ENCODE results near the gene CIAO3.

Gene CIAO3

DNA sequence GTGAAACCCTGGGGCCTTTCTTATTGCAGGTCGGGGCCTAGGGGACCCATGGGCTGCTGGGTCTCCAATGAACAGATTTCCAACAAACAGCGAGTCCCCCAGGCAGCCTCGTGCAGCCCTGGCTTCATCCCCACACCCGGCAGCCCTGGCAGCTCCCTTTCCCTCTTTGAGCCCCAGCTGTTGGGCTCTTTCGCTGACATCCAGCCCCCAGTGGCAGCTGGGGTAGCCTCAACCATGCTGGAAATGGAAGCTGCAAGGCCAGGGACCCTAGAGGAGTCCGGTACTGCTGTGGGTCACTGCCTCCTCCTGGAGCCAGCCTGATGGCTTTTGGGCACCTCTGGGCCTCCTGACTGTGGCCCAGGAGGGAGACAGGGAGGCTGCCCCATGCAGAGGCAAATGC, 41.5 kb upstream of the CIAO3 start:
- CTCF ChIA-PET: interaction anchor here (7.7 kb wide), 1 partner anchor 69 kb away, joined by 210 read pairs; the partner anchor contains the start of gene METRN
- DNase-seq (ENCODE audit: low read depth, low spot score): no peak
- TF ChIP-seq, protein P1, sequence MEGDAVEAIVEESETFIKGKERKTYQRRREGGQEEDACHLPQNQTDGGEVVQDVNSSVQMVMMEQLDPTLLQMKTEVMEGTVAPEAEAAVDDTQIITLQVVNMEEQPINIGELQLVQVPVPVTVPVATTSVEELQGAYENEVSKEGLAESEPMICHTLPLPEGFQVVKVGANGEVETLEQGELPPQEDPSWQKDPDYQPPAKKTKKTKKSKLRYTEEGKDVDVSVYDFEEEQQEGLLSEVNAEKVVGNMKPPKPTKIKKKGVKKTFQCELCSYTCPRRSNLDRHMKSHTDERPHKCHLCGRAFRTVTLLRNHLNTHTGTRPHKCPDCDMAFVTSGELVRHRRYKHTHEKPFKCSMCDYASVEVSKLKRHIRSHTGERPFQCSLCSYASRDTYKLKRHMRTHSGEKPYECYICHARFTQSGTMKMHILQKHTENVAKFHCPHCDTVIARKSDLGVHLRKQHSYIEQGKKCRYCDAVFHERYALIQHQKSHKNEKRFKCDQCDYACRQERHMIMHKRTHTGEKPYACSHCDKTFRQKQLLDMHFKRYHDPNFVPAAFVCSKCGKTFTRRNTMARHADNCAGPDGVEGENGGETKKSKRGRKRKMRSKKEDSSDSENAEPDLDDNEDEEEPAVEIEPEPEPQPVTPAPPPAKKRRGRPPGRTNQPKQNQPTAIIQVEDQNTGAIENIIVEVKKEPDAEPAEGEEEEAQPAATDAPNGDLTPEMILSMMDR (IDR thresholded peaks at IDR 0.05; ENCODE audit: insufficient read depth, low read length, missing control alignments): no peak
- H3K4me3 ChIP-seq (ENCODE audit: low read depth, low read length): no peak overlapping the region
- POLR2A ChIA-PET: interaction anchor here (1.3 kb wide), 1 partner anchor 70 kb away, joined by 4 read pairs; no protein-coding TSS in a partner anchor

DNA sequence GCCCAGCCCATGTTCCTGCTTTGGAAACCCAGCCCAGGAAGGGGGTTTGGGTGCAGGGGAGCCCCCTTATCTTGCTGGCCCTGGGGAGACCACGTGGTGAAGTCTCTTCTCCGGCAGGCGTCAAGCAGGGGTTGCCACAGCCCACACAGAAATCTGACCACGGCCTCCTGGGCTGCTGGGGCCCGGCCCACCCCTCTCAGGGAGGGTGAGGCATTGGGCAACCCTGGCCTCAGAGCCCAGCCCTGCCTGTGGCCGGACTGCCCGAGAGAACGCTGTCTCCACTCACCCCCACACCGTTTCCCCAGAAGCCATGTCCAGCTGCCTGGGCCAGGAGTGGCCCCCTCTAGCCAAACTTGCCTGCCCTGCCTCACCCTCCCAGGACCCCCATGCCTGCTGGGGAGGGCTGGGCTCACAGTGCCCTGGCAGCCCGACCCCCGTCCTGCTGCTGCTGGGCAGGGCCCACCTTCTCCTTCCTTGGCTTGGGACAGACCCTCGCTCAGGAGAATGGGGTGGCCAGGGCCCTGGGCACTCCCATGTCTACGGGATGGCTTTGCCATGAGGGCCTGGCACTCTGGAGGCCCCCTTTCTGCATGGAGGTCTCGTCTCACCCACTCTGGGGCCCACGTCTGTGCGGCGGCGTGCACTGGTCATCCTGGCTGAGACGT, 40.7 kb upstream of the CIAO3 start:
- CTCF ChIA-PET: interaction anchor here (1.1 kb wide), 1 partner anchor 69 kb away, joined by 5 read pairs; no protein-coding TSS in a partner anchor
- no peak for DNase-seq (ENCODE audit: low read depth, low spot score)
- TF ChIP-seq, protein P1 (IDR thresholded peaks at IDR 0.05; ENCODE audit: insufficient read depth, low read length, missing control alignments): no peak
- no peak overlapping the region for H3K4me3 ChIP-seq (ENCODE audit: low read depth, low read length)
- POLR2A ChIA-PET: no interaction called here

GRCh38 chr16:780296-780695, 39.5 kb upstream of the CIAO3 start:
- POLR2A ChIA-PET: no interaction called here
- CTCF ChIA-PET: interaction anchor here (0.8 to 1.1 kb wide), 3 partner anchors 39 to 275 kb away, joined by 3 to 5 read pairs (median 3); no protein-coding TSS in a partner anchor
- DNase-seq (ENCODE audit: low read depth, low spot score): no peak
- H3K4me3 ChIP-seq (ENCODE audit: low read depth, low read length): no peak overlapping the region
- TF ChIP-seq, protein P1 (IDR thresholded peaks at IDR 0.05; ENCODE audit: insufficient read depth, low read length, missing control alignments): no peak

- DNase-seq (ENCODE audit: low read depth, low spot score): no peak
- ChIA-PET POLR2A (no interaction called here), CTCF (interaction anchor here (1.1 kb wide), 1 partner anchor 38 kb away, joined by 3 read pairs; no protein-coding TSS in a partner anchor)
- TF ChIP-seq, protein P1 (IDR thresholded peaks at IDR 0.05; ENCODE audit: insufficient read depth, low read length, missing control alignments): no peak
- H3K4me3 ChIP-seq (ENCODE audit: low read depth, low read length): no peak overlapping the region
Measured at GRCh38 chr16:779561-779960, 38.8 kb upstream of the CIAO3 start.

- CTCF ChIA-PET: no interaction called here
- H3K4me3 ChIP-seq (ENCODE audit: low read depth, low read length): no peak overlapping the region
- no peak for DNase-seq (ENCODE audit: low read depth, low spot score)
- POLR2A ChIA-PET: no interaction called here
- TF ChIP-seq, protein P1 (IDR thresholded peaks at IDR 0.05; ENCODE audit: insufficient read depth, low read length, missing control alignments): no peak
Measured at GRCh38 chr16:778909-779527, 38.2 kb upstream of the CIAO3 start.

DNA sequence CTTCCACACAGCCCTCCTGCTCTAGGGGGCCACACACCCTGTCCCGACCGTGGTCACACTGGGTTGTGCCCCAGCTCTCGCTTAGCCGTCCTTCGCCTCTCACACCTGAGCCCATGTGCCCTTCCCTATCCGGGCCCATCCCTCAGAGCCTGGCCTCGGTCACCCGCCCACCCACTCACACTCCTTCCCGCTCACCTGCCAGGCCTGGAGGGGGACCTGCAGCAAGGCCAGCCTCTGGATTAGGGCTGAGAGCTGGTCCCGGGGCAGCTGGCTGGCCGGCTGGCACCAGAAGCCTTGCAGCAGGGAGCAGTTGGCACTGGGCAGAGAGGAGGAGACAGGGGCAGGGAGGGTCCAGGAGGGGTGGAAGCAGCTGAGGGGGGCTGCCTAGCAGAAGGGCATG, 37.6 kb upstream of the CIAO3 start:
- no peak overlapping the region for H3K4me3 ChIP-seq (ENCODE audit: low read depth, low read length)
- CTCF ChIA-PET: no interaction called here
- DNase-seq (ENCODE audit: low read depth, low spot score): no peak
- POLR2A ChIA-PET: no interaction called here
- TF ChIP-seq, protein P1 (IDR thresholded peaks at IDR 0.05; ENCODE audit: insufficient read depth, low read length, missing control alignments): no peak
